Vagina (tissue), 2 donors: ENCODE data around the gene DNAH8. TPM values are rescaled to one million over a fixed set of nuclear protein-coding genes. Genes with fewer than 3 reads are reported as not detected.

ENCODE experiments used
- DNase-seq, 2 donors: peaks; one replicate each; pipeline ENCODE4 v3.0.0-alpha.2; 2017; ENCODE audit errors: extremely low spot score in 2 of 2
- H3K27ac ChIP-seq: fragments of 200-600 bp; sonication (generic); one replicate; pipeline ENCODE4 v1.5.1; 2019
- H3K27me3 ChIP-seq: fragments of 200-600 bp; sonication (generic); one replicate; pipeline ENCODE4 v1.5.1; 2019
- H3K36me3 ChIP-seq, 2 donors: fragments of 200-600 bp; sonication (generic); one replicate each; pipeline ENCODE4 v1.5.1; 2017 to 2019
- H3K4me1 ChIP-seq: fragments of 200-600 bp; sonication (generic); one replicate; pipeline ENCODE4 v1.5.1; 2019
- H3K4me3 ChIP-seq, 2 donors: fragments of 200-600 bp; sonication (generic); 1 replicate in 1 of 2; 2 replicates in 1 of 2; pipeline ENCODE4 v1.5.1; 2016 to 2019
- H3K9me3 ChIP-seq: fragments of 200-600 bp; sonication (generic); one replicate; pipeline ENCODE4 v1.5.1; 2019
- POLR2A ChIP-seq, 2 donors: fragments of 450-650 bp; IDR thresholded peaks; one replicate each; pipeline ENCODE4 v1.6.1; 2017; ENCODE audit warnings: antibody characterized with exemption in 2 of 2, mild to moderate bottlenecking in 2 of 2, moderate library complexity in 2 of 2
- POLR2AphosphoS5 ChIP-seq, 2 donors: sonication (generic); formaldehyde crosslinking; IDR thresholded peaks; one replicate each; pipeline ENCODE4 v1.9.0; 2017; ENCODE audit warnings: antibody characterized with exemption in 2 of 2, mild to moderate bottlenecking in 2 of 2, low read depth in 1 of 2; ENCODE audit not compliant: insufficient read depth in 1 of 2
- intact Hi-C: fragments of 100-400 bp; cut with DNase I; formaldehyde crosslinking; loops from one replicate; pipeline ENCODE4 v1.15.1; 2023
- total RNA-seq: library from RNA; depleted of rRNA; stranded (reverse); fragments of >200 nt; gene quantifications from one replicate; pipeline ENCODE4 v1.2.3, GENCODE V29; 2016
- TF ChIP-seq, protein P1 (sequence below), 3 experiments: fragments of 450-650 bp in 2 of 3; fragments of 200-600 bp in 1 of 3; sonication (generic) in 1 of 3; IDR thresholded peaks; one replicate each; pipeline ENCODE4 v1.5.1; 2017 to 2019; ENCODE audit warnings: antibody characterized with exemption in 3 of 3, mild to moderate bottlenecking in 2 of 3, moderate library complexity in 2 of 3

DNAH8 gene
- total RNA-seq, 1 donor from 2014 or later, result not detected

DNA sequence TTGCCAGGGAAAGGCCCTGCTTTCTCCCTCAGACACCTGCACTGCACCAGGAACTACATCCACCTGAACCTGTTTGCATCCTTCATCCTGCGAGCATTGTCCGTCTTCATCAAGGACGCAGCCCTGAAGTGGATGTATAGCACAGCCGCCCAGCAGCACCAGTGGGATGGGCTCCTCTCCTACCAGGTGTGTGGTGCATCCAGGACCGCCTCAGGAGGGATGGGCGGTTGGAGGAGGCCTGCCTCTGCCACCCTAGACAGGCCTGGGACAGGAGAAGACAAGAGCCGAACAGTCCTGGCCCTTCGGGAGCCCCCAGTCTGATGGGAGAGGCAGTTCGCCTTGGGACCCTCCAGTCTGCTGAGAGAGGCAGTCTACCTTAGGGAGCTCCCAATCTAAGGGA lies 357.7 kb downstream of the DNAH8 start:
- Histone ChIP-seq H3K4me1 (no peaks in the 10 kb centered on the region), H3K36me3 (no peaks in the 10 kb centered on the region), H3K9me3 (no peaks in the 10 kb centered on the region), H3K27me3 (no peaks in the 10 kb centered on the region), H3K27ac (no peak overlapping the region), H3K4me3 (no peak overlapping the region)
- intact Hi-C loops, result no loop called here
- TF ChIP-seq POLR2A (IDR thresholded peaks at IDR 0.05) (no peak), POLR2AphosphoS5 (IDR thresholded peaks at IDR 0.05; ENCODE audit: insufficient read depth in 1 of 2, low read depth in 1 of 2) (no peak)
- TF ChIP-seq, protein P1, sequence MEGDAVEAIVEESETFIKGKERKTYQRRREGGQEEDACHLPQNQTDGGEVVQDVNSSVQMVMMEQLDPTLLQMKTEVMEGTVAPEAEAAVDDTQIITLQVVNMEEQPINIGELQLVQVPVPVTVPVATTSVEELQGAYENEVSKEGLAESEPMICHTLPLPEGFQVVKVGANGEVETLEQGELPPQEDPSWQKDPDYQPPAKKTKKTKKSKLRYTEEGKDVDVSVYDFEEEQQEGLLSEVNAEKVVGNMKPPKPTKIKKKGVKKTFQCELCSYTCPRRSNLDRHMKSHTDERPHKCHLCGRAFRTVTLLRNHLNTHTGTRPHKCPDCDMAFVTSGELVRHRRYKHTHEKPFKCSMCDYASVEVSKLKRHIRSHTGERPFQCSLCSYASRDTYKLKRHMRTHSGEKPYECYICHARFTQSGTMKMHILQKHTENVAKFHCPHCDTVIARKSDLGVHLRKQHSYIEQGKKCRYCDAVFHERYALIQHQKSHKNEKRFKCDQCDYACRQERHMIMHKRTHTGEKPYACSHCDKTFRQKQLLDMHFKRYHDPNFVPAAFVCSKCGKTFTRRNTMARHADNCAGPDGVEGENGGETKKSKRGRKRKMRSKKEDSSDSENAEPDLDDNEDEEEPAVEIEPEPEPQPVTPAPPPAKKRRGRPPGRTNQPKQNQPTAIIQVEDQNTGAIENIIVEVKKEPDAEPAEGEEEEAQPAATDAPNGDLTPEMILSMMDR (IDR thresholded peaks at IDR 0.05), result no peak
- no peak for DNase-seq

DNA sequence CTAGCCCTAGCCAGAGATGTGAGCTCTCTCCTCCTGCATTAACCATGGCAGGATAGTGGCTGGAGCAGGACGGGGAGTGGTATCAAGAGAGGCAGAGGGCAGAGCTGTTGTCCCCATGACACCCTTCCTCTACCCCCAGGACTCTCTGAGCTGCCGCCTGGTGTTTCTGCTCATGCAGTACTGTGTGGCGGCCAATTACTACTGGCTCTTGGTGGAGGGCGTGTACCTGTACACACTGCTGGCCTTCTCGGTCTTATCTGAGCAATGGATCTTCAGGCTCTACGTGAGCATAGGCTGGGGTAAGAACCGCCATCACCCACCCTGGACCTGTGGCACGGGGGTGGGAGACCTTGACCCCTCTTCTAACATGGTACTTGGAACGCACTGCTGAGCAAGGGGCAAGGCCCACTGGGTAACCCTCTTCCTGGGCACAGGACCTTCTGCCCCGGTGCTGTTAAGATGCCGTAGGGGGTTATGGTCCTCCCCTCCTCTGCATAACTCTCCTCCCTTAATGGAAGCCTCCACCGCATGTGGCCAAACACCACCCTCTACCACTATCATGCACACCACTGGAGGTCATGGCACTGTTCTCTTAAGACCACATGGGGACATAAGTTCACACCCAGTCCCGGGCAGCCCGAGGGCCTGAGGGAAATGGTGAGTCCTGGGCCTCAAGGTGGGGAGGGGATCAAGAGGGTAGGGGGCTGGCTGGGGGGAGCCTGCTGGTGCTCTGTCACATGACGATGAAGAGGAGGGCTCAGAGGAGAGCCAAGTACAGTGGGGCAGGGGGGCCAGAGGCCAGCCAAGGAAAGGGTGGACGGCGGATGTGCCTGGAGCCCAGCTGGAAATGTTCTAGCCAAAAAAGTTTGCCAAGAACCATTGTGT lies 358.6 kb downstream of the DNAH8 start:
- no peak for DNase-seq
- no peaks in the 10 kb centered on the region for H3K36me3 ChIP-seq
- no peaks in the 10 kb centered on the region for H3K9me3 ChIP-seq
- intact Hi-C loops, result no loop called here
- TF ChIP-seq, protein P1 (IDR thresholded peaks at IDR 0.05), result no peak
- no peak for TF ChIP-seq POLR2AphosphoS5 (IDR thresholded peaks at IDR 0.05; ENCODE audit: insufficient read depth in 1 of 2, low read depth in 1 of 2)
- TF ChIP-seq POLR2A (IDR thresholded peaks at IDR 0.05), result no peak
- no peaks in the 10 kb centered on the region for H3K4me1 ChIP-seq
- H3K27ac ChIP-seq, result no peak overlapping the region
- no peak overlapping the region for H3K4me3 ChIP-seq
- no peaks in the 10 kb centered on the region for H3K27me3 ChIP-seq

DNA sequence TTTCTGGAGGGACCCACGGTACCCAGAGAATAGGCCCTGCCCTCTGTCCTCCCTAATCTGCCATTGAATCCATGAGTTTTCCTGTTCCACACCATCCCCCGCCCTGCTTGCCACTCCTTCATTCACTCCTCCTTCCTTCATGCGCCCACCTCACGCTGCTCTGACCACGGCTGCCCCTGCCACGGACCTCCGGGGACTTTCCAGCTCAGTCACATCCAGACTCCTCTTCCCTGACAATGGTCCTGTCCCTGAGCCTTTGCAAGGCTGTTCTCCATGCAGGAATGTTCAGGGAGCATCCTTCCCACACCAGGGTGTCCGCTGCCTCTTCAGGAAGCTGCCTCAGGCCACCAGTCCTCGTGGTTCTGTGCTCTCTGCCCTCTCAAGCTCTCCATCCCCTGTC lies 359.4 kb downstream of the DNAH8 start:
- H3K27me3 ChIP-seq, result no peaks in the 10 kb centered on the region
- no peaks in the 10 kb centered on the region for H3K9me3 ChIP-seq
- no peak overlapping the region for H3K4me3 ChIP-seq
- no peak overlapping the region for H3K27ac ChIP-seq
- H3K4me1 ChIP-seq, result no peaks in the 10 kb centered on the region
- TF ChIP-seq, protein P1 (IDR thresholded peaks at IDR 0.05), result no peak
- TF ChIP-seq POLR2A (IDR thresholded peaks at IDR 0.05), result no peak
- TF ChIP-seq POLR2AphosphoS5 (IDR thresholded peaks at IDR 0.05; ENCODE audit: insufficient read depth in 1 of 2, low read depth in 1 of 2), result no peak
- H3K36me3 ChIP-seq, result no peaks in the 10 kb centered on the region
- intact Hi-C loops, result no loop called here
- DNase-seq, result no peak

DNA sequence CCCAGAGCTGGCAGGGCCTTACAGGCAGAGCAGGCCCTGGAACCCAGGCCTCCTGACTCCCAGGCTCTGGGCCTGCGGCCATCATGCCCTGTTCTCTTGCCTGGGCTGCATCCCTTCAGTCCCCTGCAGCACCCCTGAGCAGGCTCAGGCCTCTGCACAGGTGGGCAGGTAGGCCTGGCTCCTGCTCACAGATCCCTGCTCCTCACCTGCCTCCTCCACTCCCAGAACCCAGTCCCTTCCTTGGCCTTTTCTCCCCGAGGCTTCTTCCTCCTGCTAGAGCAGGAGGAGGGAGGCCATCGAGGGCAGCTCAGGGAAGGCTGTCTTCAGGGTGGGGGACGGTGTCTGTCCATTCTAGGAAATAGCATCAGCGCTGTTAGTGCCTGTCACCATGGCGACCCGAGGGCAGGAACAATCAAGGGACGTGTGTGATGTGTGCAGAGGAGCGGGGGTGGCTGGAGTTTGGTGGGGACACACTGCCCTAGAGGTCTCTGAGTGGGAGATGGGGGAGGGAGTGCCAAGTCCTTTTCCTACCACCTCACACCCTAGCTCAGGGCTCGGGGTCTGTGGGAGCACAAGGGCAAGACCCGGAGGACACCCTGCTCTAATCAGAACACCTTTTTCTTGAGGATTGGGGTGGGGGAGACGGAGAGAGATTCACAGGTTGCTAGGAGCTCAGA lies 360.0 kb downstream of the DNAH8 start:
- H3K27me3 ChIP-seq, result no peaks in the 10 kb centered on the region

More for the DNA sequence above, 360.0 kb downstream of the DNAH8 start:
- H3K9me3 ChIP-seq, result no peaks in the 10 kb centered on the region
- DNase-seq, result peak in 1 of 2 donors; percentile 82
- TF ChIP-seq POLR2A (IDR thresholded peaks at IDR 0.05) (no peak), POLR2AphosphoS5 (IDR thresholded peaks at IDR 0.05; ENCODE audit: insufficient read depth in 1 of 2, low read depth in 1 of 2) (no peak)
- TF ChIP-seq, protein P1 (IDR thresholded peaks at IDR 0.05), result no peak
- no peak overlapping the region for H3K27ac ChIP-seq
- H3K4me1 ChIP-seq, result no peaks in the 10 kb centered on the region
- H3K4me3 ChIP-seq, result no peak overlapping the region
- intact Hi-C loops, result no loop called here
- no peaks in the 10 kb centered on the region for H3K36me3 ChIP-seq
